Colonic mucosa (tissue), 4 donors: Measurements from ENCODE around the gene UTF1. TPM values are rescaled to one million over a fixed set of nuclear protein-coding genes. Genes with fewer than 3 reads are reported as not detected.

ENCODE experiments used
- DNase-seq: peaks from one replicate; pipeline ENCODE4 v3.0.0-alpha.2; 2020
- H3K27ac ChIP-seq: fragments of 200-600 bp; one replicate; pipeline ENCODE4 v1.8.0; 2021
- H3K27me3 ChIP-seq: fragments of 200-600 bp; one replicate; pipeline ENCODE4 v1.8.0; 2021
- H3K36me3 ChIP-seq: fragments of 200-600 bp; one replicate; pipeline ENCODE4 v1.8.0; 2021
- H3K4me1 ChIP-seq: fragments of 200-600 bp; one replicate; pipeline ENCODE4 v1.8.0; 2021; ENCODE audit warnings: mild to moderate bottlenecking
- H3K4me3 ChIP-seq: fragments of 200-600 bp; one replicate; pipeline ENCODE4 v1.8.0; 2021
- H3K9ac ChIP-seq, 2 donors: one replicate each; pipeline ENCODE4 v1.7.0; 2013; ENCODE audit warnings: control low read depth in 2 of 2, low read depth in 2 of 2, low read length in 2 of 2
- H3K9me3 ChIP-seq: fragments of 200-600 bp; one replicate; pipeline ENCODE4 v1.8.0; 2021
- intact Hi-C: fragments of 100-400 bp; cut with DNase I; formaldehyde crosslinking; loops from one replicate; pipeline ENCODE4 v1.14.1; 2022
- total RNA-seq, 2 donors: library from RNA; stranded (reverse); fragmentation: NEBNext Ultra II Directional in 1 of 2; extraction: Animal tissue kit (Norgen Biotek cat#: 25700) in 1 of 2; gene quantifications; one replicate each; pipeline ENCODE4 v1.2.1, GENCODE V29; 2021
- TF ChIP-seq, protein P1 (sequence below): fragments of 200-600 bp; IDR thresholded peaks from one replicate; pipeline ENCODE4 v1.8.0; 2022; ENCODE audit warnings: antibody characterized with exemption, mild to moderate bottlenecking
- donor health status: healthy.
- donor health status: DM: no; HTN: no; CAD: no.
- donor health status: DM: no; HTN: no; CAD: no.

Gene UTF1
- total RNA-seq, 2 donors from 2014 or later = not detected

DNA sequence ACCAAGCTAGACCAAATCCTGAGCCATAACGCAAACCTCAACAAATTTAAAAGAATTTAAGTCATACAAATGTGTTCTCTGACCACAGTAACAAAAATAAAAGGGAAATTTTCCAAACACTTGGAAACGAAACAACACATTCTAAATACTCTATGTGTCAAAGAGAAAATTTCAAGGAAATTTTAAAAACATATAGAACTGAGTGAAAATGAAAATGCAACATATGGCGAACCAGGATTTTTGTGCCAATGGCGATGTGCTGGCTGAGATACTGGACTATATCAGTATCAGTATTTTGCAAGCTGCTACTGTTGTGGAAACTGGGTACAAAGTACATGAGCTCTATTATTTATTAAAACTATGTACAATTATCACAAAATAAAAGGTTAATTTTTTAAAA lies 35.9 kb upstream of the UTF1 start:
- H3K9ac ChIP-seq = no peak overlapping the region
- H3K27me3 ChIP-seq = no peaks in the 10 kb centered on the region
- H3K4me3 ChIP-seq = no peak overlapping the region
- H3K36me3 ChIP-seq = no peaks in the 10 kb centered on the region
- TF ChIP-seq, protein P1, sequence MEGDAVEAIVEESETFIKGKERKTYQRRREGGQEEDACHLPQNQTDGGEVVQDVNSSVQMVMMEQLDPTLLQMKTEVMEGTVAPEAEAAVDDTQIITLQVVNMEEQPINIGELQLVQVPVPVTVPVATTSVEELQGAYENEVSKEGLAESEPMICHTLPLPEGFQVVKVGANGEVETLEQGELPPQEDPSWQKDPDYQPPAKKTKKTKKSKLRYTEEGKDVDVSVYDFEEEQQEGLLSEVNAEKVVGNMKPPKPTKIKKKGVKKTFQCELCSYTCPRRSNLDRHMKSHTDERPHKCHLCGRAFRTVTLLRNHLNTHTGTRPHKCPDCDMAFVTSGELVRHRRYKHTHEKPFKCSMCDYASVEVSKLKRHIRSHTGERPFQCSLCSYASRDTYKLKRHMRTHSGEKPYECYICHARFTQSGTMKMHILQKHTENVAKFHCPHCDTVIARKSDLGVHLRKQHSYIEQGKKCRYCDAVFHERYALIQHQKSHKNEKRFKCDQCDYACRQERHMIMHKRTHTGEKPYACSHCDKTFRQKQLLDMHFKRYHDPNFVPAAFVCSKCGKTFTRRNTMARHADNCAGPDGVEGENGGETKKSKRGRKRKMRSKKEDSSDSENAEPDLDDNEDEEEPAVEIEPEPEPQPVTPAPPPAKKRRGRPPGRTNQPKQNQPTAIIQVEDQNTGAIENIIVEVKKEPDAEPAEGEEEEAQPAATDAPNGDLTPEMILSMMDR = no peak
- no peaks in the 10 kb centered on the region for H3K9me3 ChIP-seq
- no peak overlapping the region for H3K27ac ChIP-seq
- no peak for DNase-seq
- H3K4me1 ChIP-seq = no peaks in the 10 kb centered on the region
- intact Hi-C loops = no loop called here

DNA sequence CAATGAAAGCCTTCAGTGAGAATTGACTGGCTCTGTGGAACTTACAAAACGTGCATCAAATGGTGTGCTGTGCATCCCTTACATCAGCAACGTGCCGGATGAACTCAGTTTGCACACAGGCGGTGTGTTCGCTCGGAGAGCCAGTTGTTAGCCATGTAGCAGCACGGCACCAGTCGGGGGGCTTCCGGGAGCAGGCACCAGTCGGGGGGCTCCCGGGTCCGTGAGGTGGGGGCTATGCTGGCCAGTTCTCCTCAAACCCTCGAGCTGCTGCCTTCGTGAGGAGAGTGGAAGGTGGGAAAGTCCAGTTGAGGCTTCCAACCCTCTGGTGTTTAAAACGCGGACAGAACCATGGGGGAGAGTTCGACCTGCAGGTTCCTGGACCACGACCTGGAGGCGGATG lies 34.9 kb upstream of the UTF1 start:
- TF ChIP-seq, protein P1 = no peak
- Histone ChIP-seq H3K27ac (no peak overlapping the region), H3K4me3 (no peak overlapping the region), H3K4me1 (no peaks in the 10 kb centered on the region), H3K36me3 (no peaks in the 10 kb centered on the region), H3K27me3 (no peaks in the 10 kb centered on the region), H3K9me3 (no peaks in the 10 kb centered on the region), H3K9ac (no peak overlapping the region)
- intact Hi-C loops = no loop called here
- DNase-seq = no peak

DNA sequence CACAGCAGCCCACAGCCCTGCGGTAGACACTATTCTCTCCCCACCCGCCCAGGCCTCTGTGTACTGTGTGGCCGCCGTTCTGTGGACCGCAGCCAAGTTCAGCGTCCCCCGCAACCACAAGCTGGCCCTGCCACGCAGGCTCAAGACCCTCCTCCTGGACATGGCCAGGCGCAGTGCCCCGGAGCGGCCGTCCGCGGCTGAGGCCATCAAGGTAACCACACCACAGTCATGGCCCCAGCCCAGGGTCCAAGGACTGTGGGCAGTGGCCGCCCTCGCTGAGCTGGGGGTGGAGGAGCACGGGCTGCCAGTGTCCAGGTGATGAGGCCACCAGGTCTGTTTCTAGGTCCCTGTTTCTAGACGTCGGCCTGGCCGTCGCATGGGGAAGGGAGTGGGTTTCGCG lies 34.4 kb upstream of the UTF1 start:
- Histone ChIP-seq H3K27ac (no peak overlapping the region), H3K36me3 (no peaks in the 10 kb centered on the region), H3K9me3 (no peaks in the 10 kb centered on the region), H3K9ac (no peak overlapping the region), H3K4me1 (no peaks in the 10 kb centered on the region), H3K4me3 (no peak overlapping the region), H3K27me3 (no peaks in the 10 kb centered on the region)
- no peak for DNase-seq
- TF ChIP-seq, protein P1 = no peak
- intact Hi-C loops = no loop called here

DNA sequence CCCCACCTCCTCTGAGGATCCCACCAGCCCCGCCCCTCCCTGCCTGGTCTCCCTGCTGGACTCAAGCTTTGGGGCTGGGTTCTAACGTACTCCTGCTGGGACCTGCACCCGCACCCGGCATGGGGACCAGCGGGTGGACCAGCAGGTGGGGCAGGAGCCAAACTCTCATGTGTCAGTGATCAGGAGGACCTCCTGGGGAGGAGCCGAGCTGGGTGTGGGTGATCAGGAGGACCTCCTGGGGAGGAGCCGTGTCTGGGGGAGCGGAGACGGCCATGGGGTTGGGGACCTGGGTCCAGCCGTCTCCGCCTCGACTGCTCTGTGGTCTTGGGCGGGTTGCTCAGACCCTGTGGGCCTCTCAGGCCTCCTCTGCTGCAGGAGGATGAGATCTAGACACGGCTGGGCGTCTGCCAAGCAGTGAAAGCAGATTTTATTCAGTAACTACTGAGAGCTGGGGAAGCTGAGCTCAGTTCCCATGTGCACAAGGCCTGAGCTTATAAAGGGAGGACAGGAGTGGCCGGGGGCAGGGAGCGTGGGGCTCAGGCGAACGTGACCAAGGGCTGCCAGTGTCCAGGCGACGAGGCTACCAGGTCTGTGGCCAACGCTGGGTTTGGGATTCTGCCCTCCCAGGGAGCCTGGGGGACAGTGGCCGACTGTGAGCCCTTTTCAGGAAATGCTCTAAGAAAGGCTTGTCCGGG lies 33.6 kb upstream of the UTF1 start:
- intact Hi-C loops = no loop called here
- Histone ChIP-seq H3K4me1 (no peaks in the 10 kb centered on the region), H3K9ac (no peak overlapping the region), H3K9me3 (no peaks in the 10 kb centered on the region), H3K36me3 (no peaks in the 10 kb centered on the region), H3K27me3 (no peaks in the 10 kb centered on the region), H3K4me3 (no peak overlapping the region), H3K27ac (no peak overlapping the region)
- DNase-seq = no peak
- TF ChIP-seq, protein P1 = no peak

DNA sequence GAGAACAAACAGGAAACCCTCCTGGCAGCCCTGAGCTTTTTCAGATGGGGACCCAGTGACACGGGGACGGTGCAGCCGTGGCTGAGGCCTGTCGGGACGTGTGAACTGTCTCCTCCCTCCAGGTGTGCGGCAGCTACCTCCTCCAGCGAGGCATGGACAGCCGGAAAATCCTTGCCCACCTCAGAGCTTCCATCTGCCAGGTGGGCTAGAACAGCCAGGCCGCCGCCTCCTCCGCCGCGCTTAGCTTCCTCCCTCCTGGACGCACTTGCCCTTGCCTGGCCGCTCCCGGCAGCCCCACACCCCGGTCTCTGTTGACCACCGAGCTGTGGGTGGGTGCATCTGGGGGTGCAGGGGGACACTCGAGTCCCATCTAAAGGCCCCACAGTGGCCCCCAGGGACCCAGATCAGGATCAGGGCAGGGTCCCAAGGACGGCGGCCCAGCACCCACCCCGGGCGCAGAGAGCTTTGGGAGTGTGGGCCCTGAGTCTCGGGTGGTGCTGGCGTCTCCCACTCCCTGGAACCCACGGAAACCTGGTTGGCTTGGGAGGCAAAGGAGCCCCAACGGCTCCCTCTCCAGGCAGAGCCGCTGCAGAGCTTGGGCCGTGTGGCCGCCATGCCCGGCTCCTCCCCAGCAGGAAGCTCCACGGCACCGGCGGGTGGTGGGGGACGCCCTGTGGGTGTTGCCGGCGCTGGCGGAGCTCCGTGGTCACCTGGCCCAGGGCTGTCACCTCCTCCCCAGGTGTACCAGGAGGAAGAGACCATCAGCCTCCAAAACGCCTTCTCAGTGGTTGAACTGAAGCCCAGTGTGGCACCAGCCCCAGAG lies 32.9 kb upstream of the UTF1 start:
- no peaks in the 10 kb centered on the region for H3K27me3 ChIP-seq
- intact Hi-C loops = no loop called here
- DNase-seq = no peak

More for the DNA sequence above, 32.9 kb upstream of the UTF1 start:
- Histone ChIP-seq H3K4me3 (no peak overlapping the region), H3K36me3 (no peaks in the 10 kb centered on the region), H3K9ac (no peak overlapping the region), H3K9me3 (no peaks in the 10 kb centered on the region), H3K27ac (no peak overlapping the region), H3K4me1 (no peaks in the 10 kb centered on the region)
- TF ChIP-seq, protein P1 = no peak
